HG02610 (cell line): ENCODE measurements around the gene CDH5.

ENCODE experiments used
- ATAC-seq: cut with Tn5 transposase; IDR thresholded peaks from one replicate; pipeline ENCODE4 v1.9.1; 2021; ENCODE audit warnings: mild to moderate bottlenecking, moderate library complexity; ENCODE audit not compliant: unreplicated experiment

The CDH5 gene

DNA sequence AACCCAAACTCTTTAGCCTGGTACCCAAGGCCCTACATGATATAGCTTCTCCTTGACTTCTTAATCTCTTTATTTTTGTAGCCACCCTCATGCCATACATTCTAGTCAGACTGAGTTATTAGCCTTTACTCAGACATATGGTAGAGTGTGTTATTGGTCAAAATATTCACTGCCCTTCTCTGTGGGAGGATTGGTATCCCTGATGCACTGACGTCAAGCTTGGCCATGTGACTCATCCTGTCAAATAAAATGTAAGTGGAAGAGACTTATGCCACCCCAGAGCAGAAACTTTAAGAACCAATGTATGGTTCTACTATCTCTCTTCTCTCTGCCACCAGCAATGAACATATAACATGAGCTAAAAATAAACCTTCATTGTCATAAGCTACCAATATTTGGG is 48.4 kb downstream of the CDH5 start:
- ATAC-seq: no peak

DNA sequence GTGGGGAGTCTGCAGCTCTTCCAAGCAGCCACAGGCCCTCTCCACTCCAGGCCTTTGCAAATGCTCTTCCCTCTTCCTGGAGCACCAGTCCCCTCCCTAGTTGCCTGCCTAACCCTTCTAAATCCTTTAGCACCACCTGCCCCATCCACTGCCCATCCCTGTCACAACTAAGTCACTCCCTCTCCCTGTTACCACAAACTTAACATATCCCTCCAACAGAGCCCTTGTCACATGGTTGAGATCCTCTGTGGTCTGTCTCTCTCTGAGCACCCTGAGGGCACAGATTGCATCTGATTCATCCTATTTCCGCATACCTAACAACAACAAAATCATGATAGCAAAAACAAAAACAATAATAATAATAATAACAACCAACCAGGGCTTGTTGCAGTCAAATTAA is 49.6 kb downstream of the CDH5 start:
- ATAC-seq: no peak

DNA sequence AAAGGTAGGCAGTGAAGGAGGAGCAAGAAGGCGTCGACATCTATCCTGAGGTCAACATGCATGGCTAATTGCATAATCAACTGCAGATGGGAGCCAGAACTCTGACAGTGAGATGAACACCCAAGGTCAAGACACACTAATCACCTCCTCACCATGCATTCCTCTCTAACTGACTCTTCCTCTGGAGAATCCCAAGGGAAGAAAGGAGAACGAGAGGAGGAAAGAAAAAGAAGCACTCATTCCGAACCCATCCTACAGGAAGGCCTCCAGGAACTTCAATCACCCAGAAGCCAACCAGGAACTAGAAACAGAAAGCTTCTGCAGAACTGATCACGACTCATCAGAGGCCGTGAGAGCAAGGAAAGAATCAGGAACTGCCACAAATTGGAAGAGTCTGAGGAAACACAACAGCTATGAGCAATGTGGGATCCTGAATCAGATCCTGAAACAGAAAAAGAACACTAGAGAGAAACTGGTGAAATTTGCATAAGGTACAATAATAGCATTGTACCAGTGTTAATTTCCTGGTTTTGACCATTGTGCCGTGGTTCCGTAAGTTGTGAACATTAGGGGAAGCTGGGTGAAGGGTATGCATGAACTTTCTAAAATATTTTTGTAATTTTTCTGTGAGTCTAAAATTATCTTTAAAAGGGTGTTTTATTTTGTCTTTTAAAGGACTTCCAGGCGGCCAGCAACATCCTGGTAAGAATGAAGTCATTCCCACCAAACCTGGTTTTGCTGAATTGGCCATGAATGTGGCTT is 50.6 kb downstream of the CDH5 start:
- no peak for ATAC-seq

DNA sequence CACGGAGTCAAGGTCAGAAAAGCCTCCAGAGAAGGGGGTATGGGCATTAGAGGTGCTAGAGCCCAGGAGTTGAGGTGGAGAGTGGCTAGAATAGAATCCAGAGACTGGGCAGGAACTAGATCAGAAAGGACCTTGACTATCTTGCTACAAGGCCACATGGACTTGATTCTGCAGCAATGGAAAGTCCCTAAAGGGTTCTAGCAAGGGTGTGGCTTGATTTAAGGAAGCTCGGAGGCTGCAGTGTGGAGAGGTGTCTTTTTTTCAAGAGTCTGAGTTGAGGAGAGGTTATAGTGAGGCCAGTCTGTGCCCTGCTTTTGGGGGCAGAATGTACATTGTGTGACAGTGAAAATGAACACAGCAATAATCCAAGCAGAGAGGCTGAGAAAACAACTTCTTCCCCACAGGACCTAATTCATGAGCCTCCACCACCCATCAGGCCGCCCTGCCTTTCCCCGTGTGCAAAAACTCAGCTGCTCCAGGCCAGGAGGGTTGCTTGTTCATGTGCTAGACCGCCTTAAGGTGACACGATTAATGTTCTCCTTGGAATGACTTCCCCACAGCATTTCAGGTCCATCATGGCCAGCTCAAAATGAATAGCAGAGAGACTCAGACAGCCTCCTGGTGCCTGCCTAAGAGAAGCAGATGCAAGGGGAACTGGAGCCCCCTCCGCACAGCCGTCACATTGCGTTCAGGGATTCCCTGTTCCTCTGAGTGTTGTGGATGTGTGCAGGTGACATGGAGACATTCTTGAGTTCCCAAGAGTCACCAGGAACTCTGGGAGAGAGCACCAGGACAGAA is 51.9 kb downstream of the CDH5 start:
- ATAC-seq: no peak

DNA sequence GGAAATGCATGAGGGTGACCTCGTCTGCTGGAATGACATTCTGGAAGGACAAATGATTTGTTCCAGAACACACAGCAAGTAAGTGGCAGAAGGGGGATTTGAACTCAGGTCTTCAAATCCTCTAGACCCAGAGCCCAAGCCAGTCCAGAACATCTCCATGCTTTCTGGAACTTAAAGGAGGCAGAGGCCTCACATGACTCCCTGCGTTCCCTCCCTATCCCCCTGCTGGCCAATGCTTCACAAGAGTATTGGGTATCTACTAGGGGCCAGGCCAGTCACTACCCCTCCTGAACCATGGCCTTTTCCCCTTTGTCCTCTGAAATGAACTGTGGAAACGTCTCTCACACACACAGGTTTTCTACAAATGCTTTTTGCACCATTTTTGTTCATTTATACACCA is 53.0 kb downstream of the CDH5 start:
- no peak for ATAC-seq

DNA sequence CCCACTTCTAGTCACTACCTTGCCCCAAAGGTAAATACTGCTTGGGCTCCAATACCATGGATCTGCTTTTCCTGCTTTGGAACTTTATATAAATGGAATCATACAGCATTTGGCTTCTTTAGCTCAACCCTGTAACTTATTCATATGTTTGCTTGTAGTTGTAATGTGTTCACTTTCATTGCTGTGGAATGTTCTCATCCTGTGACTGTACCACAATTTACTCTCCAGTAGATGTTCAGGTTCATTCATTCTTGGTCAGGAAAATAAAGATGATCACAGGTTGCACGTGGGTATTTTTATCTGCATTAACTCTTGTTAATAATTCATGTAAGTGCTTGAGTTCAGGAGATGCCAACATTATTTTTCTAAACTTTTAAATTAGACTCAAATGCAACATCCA is 53.9 kb downstream of the CDH5 start:
- no peak for ATAC-seq

DNA sequence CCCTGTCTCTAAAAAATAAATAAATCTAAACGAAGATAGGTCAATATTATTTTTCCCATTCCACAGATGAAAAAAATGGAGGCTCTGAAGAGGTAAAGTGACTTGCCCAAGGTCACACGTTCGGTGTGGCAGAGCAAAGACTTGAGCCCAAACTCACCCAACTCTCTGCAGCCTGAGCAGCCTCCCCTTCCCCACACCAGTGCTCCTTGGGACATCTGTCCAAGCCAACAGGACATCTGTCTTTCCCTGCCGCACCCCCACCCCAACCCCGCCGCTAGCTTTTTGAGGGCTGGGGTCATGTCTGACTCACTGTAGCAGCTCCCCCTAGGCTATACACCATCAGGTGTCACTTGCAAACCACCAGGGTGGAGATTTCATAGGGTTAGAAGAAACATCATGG is 55.4 kb downstream of the CDH5 start:
- no peak for ATAC-seq

DNA sequence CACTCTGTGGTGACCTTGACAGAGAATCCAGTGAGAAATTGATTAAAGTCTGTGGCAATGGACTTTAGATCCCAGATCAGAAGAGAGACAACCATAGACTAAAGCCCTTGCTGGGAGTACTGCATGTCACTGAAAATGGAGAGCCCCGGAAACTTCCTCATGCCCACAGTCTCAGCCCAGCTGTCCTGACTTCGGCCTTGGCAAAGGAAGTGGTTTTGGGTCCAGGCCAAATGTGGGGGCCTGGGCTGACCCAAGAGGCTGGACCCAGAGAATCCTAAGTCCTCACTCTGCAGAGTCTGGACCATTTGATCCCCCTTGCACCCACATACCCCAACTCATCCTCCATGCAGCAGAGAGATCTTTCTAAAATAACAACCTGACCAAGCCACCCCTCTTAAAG is 55.9 kb downstream of the CDH5 start:
- ATAC-seq: no peak

DNA sequence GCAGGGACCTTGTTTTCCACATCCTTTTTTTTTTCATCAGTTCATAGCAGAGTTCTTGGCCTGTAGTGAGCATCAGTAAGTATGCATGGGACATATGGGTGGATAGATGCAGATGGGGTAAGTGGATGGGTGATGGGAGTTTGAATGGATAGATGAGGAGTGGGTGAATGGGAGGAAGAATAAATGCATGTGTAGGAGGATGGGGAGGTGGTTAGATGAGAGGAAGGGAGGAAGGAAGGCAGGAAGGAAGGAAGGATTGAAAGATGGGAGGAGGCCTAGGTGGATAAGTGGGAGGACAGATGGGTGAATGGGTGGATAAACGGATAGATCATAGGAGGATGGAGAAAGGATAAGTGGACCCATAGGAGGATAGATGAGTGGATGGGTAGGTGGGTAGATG is 56.7 kb downstream of the CDH5 start:
- no peak for ATAC-seq

DNA sequence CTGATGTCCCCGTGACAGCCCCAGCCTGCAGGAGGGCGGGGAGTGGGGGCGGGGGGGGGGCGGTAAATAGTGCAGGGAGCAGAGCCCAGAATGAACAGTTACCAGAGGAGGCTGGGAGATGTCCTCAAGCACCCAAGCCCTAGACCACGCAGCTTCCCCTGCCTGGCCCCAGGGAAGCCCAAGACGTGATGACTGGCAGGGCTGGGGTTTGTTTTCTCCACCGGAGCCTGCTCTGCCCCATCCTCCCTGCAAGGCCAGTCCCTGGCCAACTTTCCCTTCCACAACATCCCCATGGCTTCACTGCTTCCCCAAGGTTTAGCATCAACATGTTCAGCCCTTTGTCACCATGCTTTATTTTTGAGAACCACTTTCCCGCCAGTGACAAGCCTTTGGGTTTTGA is 59.2 kb downstream of the CDH5 start:
- no peak for ATAC-seq

DNA sequence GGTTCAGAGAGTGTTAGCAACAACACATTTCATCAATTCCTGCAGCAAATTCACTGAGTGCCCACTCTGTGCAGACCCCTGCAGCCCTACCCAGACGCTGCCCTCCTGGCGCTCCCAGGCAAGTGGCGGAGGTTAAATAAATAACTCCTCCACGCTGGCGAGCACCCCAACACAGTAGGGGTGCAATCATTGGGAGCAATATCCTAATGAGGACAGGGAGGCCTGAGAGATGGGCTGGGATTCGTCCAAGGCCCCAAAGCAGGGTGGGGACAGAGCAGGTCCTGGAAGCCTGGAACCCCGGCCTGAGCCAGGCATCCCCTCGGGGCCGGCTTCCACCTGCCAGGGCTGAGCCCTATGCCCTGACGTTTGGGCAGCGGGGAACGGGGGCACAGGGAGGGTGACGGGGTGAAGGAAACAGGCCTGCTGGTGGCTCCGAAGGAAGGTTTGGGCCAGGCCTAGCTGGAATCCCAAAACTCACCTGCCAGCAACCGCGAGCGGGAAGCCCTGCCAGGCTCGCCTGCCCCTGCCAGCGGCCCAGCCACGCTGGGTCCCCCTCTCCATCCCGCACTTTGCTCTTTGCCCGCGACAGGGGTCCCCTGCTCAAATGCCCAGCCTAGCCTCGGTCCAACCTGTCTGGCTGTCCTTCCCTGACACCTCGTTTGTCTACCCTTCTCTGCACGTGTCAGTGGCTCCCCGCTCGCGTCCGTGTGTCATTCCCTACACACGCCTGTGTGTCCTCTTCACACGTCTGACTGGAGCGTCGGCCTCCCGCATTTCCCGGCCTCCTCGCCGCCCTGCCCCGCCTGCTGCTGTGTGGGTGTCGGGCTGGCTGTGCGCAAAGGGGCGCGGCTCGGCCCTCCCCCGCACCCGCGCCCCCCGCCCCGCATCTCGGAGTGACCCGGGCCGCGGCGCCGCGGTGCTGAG is 59.9 kb downstream of the CDH5 start:
- ATAC-seq: no peak

DNA sequence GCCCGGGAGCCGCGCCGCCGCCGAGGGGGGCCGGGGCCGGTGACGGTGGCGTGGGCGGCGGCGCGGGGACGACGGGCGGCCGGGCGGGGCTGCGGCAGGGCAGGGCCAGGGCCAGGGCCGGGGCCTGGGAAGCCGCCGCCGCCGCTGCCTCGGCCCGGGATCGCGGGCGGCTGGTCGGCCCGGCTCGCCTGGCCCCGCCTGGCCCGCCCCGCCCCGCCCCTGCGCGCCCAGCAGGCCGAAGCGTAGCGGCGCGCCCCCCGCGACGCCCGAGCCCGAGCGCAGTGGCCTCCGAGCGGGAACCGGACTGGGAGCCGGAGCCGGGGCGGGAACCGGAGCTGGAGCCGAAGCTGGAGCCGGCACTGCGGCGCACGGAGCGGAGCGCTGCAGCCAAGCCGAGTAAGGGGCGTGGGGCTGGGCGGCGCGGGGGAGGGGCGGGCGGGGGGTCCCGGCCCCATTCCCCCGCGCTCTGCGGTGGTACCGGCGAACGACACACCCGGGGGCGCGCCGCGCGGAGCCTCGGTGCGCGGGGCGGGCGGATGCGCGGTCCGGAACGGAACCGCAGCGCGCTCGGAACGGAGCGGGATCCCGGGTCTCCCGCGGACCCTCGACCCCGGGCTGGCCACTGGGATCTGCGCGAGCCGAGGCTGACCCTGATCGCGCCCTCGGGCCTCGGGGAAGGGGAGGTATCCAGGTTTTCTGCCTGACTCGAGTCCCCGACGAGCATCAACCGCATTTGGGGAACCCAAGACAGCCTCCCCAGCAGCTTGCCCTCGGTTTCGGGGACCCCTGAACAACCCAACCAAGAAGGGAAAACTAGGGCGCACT is 60.8 kb downstream of the CDH5 start, which contains the start of gene BEAN1:
Gene BEAN1 (plus strand): TSS at position 260 of the 825 bp plus-strand sequence. CDS start 10,382 bp downstream, outside the sequence.
- no peak for ATAC-seq

DNA sequence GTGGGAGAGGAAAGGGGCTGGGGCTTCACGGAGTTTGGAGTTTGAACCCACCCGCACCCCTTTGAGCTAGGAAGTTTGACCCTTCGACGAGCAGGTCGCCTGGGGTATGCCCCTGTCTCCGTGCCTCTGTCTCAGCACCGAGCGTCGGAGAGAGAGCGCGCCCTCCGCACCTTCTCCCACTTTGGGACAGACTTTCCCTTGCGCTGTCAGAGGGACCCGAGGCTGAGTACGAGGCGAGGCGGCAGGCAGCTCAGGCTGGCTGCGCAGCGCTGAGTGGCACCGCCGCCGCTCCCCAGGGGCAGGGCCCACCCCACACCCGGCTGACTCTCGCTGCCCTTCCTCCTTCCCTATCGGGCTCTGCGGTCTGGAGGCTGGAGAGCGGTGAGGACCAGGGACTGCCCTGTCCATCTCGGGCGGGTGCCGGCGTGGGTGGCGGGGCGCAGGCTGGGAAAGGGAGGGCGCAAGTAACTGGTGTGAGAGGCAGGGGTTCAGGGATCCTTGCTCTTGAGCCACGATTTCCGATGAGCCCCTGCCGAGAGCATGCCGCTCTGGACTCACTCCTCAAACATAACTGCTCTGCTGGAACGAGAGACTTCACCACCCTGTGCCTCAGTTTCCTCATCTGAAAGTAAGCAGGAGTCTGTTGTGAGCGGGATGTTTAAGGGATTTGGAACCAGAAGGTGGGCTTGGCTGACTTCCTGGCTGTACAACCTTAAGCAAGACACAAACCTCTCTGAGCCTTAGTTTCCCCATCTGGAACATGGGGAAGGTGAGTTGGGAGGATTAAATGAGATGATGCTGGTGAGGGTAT is 61.6 kb downstream of the CDH5 start:
- ATAC-seq: no peak

DNA sequence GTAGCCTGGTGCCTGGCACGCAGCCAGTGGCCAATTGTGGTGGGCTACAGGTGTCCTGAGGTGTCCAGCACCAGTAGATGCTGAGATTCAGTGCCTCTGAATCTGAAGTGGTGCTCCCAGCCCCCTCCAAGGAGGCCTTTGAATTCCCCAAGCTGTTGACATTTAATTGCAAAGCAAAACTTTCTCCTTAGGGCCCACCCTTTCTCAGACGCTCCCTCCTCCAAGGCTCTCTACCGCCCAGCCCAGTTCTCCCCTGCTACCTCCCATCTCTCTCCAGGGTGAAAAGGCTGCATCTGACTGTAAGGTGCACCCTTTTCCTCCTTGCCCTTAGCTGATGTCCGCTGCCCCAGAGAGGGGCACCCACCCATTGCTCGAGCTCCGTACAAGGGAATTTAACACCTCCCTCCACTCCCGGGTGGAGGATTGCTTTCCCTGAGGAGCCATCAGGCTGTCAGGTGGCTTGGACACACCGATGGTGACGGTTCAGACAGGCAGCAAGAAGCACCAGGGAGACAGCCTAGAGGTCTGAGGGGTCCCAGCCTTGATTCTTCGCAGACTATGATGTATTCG is 62.3 kb downstream of the CDH5 start:
- ATAC-seq: no peak

DNA sequence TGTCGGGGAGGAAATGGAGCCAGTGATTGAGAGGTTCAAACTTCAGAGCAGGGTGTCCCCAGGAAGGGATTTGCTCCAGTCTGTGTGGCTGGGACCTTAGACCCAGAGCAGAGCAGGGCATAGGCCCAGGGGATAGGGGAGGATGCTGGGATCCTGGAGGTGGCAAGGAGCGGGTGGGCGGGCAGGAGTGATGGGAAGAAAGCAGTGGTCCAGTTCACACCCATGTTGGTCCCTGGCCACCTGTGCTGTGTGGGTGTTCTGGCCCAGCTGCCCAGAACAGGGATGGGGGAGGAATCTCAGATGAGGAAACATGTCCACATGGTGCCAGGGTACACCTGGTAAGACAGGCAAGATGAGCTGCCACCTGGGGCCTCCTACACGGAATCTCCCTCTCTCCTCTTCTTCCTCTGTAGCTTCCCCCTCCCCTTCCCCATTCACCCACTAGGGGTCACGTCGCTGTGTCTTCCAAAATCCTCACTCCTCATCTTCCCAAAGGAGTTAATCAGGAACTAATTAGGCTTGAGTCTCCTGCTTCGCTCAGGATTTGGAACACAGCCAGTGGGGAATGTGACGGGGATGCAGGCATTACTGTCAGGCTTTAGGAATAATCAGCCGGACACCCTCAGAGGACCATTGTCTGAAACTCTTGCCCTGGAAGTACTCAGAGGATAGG is 62.9 kb downstream of the CDH5 start:
- ATAC-seq: no peak

DNA sequence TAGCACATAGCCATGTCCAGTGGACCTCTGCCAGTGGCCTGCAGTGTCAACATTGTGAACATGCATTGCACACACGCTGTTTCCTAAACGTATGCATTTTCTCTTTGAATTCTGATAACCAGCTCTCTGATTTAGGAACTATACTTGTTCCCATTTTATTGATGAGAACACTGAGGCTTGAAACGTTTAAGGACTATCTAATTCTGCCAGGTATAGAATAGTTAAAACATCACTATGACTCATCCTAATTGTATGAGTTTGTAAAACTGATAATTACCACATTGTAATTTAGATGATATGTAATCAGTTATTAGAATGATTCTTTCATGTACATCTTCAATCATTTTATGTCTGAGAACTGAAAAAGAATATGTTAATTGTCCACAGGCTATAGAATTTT is 63.7 kb downstream of the CDH5 start:
- ATAC-seq: no peak

DNA sequence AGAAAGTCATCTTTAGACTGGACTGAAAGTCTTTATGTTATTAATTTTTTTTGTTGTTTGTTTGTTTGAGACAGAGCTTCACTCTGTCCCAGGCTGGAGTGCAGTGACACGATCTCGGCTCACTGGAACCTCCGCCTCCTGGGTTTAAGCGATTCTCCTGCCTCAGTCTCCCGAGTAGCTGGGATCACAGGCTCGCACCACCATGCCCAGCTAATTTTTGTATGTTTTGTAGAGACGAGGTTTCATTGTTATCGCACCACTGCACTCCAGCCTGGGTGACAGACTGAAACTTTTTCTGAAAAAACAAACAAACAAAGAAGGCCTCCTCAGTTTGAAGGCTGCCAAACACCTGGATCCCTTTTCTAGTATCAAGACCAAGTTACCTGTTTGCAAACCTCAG is 65.3 kb downstream of the CDH5 start:
- ATAC-seq: no peak

DNA sequence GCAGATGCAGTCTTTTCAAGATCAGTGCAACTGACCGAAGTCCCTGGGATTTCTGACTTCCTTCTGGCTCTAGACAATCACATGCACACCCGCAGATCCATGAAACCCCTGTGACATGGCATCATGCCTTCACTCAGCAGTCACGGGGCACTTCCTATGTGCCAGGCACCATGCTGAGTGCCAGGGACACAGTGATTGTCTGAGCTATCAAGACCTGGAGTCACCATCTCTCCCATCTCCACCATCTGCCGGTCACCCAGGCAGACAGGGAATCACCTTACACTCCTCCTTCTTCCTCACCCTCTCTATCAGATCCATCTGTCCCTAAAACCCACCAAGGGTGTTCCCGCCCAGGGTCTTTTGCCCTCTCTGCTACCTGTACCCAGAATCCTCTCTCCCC is 65.9 kb downstream of the CDH5 start:
- no peak for ATAC-seq
